HL-60/S4 treated with retinoic acid at 250 ng/mL for 4 days and 3 days (cell line): ENCODE measurements around the gene CTSE.

Experiments used
- in situ Hi-C: fragments of 300-500 bp; cut with MboI; formaldehyde crosslinking; loops from 2 replicates; pipeline ENCODE4 v1.7.0; 2022; ENCODE audit warnings: low sequenced_read_pairs

Gene CTSE

DNA sequence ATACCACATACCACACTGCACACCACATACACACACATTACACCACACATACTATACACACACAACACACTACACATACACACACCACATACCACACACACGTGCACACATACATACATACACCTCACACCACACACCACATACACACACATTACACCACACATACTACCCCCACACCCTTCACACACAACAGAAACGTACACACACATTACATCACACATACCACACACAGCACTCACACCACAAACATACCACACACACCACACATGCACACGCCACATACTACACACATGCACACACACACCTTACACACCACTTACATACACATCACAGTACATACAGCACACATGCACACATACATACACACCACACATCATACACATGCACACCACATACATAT, 49.0 kb downstream of the CTSE start:
- in situ Hi-C loops: no loop called here

DNA sequence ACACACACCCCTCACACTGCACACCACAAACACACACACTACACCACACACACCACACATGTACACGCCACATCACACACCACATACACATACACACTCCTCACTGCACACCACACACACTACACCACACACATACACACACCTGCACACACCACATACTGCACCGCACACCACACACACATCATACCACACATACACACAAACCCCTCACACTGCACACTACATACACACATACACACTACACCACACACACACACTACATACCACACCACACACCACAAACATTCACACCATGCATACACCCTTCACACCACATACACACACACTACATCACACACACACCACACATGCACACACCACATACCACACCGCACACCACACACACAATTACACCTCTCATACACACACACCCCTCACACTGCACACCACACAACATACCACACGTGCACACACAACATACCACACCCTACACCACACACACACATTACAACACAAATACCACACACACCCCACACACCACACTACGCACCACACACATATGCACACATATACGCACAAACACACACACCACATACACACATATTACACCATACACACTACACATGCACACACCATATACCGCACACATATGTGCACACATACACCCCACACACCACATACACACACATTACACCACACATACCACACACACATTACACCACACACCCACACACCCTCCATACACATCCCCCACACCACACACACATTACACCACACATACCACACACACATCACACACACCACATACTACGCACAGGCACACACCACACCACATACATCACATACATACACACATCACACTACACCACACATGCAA, 50.1 kb downstream of the CTSE start:
- in situ Hi-C loops: no loop called here

DNA sequence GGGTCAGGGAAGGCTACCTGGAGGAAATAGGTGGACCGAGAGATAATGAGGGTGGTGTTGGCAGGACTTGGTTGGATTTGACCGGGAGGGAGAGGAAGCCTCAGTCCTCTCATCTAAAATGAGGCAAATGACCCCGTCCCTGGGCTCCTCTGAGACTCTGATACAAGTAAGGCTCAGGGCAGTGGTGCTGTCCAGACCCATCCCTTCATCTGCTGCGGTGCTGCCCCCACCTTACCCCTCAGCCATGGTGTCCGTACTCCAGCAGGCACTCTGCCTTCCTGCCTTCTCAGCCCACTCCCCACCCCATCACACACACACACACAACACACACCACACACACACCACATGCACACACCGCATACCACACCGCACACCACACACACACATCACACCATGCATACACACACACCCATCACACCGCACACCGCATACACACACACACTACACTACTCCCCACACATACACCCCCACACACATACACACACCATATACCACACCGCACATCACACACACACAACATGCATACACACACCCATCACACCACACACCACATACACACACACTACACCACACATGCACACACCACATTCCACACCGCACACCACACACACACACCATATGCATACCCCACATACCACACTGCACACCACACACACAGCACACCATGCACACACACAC, 51.1 kb downstream of the CTSE start:
- in situ Hi-C loops: no loop called here

DNA sequence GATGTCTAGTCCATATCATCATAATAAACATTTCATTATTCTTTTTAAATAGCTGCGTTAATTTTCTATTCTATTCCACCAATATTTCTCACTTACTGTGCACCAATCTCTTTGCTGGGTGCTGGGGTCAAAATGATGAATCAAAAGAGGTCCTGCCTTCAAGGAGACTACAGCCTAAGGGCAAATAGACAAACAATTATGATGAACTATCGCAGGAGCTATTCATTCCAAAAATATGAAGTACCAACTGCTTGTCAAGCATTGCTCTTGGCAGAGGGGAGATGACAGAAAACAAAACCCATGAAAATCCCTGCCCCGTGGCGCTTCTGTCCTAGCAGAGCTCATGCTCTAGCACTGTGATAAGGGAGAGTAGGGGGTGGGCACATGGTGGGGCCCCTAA, 51.6 kb downstream of the CTSE start:
- in situ Hi-C loops: no loop called here

DNA sequence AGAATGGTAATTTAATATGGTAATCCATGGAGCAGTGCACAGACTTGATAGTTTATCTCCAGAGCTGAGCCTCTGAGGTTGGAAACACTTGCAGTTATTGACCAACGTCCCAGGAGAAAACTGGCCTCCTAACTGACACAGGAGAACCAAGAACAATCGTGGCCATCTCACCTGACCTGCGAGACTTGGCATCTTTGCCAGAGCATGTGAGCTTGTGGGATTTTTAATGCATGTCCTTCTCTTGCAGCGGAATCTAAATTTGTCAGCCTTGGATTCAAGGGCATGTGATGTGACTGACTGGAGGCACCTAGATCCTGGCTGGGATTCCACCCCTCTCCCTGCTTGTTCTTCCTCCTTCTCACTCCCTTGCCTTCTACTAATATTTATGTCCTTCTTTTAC, 52.6 kb downstream of the CTSE start:
- in situ Hi-C loops: no loop called here

DNA sequence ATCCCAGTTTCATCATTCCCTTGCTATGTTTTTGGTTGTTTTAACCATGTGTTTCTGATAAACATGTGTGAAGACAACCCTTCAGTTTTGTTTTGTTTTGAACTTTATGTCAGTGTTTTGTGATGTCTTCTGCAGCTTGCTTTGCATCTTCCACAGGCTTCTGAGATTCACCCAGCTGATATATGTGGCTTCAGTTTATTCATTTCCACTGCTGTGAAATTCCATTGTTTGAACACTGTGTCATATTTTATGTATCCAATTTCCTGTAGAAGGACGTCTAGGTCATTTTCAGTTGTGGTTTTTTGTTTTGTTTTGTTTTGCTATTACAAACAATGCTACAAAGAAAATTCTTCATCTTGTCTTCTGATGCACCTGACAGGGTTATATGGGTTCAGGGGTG, 53.2 kb downstream of the CTSE start:
- in situ Hi-C loops: no loop called here

DNA sequence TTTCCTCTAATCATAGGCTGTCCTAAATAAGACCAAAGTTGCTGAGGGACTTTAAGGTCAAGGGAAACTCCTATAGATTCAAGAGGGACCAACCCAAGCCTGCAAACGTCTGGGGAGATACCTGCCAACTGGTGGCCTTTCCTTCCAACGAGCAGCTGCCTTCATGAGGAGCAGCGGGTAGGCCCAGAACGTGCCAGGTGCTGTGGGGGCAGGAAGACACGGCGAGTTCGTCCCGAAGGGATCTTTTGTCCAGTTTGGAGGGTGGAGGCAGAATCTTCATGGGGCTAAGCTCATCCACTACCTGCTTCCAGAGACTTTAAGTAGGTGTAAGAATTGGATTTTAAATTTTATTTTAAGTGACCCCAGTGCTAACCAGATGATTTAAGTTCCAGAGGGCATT, 54.5 kb downstream of the CTSE start:
- in situ Hi-C loops: no loop called here

DNA sequence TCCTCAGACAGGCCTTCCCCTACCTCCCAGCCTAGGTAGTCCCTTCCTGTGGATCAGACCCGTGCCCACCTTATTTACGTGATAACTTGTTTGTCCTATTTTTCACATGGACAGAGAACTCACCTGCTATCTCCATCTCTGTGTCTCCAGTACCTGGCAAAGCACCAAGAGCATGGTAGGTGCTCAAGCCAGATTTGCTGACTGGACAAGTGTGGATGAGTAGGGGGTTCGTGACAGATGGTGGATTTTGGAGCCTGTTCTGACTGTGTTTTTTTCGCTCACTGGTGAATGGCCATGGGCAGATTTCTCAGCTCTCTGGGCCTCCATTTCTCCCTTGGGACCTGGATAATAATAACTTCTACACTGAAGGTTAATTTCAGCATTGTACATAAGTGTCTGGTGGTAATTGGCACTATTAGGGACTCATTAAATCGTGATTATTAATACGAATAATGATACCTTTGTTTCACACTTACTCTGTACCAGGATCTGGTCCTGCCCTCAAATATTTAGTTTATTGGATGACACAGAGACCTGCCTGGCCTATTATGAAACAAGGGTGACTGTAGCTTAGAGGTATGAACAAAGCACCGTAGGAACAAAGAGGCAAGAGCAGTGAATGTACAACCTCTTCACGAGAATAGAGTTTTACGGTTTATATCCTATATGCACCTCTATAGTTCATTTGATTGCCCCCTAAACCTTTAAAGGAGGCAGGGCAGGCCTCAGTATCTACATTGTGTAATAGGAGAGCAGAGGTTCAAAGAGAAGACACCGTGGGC, 56.0 kb downstream of the CTSE start:
- in situ Hi-C loops: no loop called here

DNA sequence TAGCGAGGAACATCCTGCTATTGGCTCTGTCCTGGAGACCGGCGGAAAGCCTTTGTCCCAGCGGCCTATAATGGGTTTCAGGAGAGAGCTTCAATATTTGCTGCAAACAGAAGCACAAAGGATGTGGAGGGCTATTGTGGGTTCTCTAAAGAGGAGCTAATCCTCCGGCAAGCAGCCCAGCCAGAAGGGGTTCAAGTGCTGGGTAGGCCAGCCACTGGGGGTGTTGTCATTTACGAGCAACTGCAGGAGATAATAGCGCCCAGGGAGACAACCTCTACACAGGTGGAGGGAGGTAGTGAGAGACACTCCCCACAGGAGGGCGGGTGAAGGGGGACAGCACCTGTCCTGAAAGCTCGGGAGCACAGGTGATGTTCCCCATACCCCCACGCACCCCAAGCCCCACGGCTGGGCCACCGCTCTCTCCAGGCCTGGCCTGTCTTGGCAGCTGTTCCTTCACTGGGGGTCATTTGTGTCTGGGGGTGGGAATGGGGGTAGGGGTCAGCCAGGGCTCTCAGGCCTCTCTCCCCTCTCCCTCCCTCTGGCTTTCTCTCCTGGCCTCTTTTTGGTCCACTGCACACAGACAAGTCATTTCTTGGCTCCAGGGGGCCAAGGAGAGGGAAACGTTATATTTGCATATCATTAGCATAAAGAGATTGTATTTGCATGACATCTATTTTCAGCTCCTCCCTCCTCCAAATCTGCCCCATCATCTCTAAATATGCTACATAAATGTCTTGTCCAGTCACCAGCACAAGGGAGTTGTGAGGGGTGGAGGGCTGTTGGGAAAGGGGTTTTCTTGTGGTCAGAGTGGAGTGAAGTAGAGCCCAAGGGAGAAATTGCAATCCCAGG, 58.4 kb downstream of the CTSE start:
- in situ Hi-C loops: no loop called here

DNA sequence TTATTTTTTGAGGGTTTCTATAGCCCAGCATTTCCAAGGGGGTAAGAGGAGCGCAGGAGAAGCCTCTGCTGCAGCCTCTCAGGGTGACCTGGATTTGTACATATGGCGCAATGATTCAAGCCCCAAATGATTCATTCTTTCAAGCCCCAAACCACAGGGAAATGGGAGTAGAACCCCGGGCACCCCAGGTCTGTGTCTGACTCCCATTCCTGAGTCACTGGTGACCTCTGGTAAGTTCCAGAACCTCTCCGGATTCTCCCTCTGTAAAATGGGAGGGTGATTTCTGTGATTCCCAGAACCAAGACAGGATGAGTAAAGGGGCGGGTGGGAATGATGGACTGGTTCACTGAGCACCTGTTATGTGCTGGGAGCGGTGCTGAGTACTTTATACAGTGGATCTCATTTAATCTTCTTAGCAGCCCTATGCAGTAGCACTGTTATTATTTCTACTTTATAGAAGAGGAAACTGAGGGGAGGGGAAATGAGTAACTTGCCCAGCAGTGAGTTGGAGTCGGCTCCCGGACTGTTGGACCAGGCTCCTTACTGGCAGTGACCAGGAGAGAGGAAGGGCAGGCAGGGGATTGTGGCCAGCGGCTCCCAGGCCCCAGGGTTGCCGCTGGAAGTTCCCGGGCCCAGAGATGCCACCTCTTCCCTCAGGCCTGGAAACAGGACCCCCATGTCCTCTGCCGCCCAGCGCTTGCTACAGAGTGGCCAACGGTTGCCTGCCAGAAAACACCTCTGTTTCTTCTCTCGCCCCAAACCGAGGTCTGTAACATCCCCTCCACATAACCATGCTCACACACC, 60.1 kb downstream of the CTSE start:
- in situ Hi-C loops: no loop called here

DNA sequence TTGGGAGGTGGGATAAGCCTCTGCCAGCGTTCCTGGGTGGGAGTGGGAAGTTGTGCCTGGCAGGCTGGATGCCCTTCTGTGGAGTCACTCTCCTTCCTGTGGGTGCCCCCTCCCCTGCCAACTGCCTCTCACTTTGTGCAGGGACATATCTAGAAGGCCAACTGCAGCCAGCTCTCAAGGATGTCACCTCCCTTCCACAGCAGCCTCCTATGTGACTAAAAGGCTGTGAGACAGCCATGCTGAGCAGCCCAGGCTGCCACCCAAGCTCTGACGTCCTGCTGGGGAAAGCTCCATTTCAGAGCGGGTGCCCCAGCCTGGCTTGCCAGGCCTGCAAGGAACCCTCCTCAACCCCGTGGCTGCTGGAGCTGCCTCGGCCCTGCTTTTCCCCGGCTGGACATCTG, 60.9 kb downstream of the CTSE start:
- in situ Hi-C loops: no loop called here

DNA sequence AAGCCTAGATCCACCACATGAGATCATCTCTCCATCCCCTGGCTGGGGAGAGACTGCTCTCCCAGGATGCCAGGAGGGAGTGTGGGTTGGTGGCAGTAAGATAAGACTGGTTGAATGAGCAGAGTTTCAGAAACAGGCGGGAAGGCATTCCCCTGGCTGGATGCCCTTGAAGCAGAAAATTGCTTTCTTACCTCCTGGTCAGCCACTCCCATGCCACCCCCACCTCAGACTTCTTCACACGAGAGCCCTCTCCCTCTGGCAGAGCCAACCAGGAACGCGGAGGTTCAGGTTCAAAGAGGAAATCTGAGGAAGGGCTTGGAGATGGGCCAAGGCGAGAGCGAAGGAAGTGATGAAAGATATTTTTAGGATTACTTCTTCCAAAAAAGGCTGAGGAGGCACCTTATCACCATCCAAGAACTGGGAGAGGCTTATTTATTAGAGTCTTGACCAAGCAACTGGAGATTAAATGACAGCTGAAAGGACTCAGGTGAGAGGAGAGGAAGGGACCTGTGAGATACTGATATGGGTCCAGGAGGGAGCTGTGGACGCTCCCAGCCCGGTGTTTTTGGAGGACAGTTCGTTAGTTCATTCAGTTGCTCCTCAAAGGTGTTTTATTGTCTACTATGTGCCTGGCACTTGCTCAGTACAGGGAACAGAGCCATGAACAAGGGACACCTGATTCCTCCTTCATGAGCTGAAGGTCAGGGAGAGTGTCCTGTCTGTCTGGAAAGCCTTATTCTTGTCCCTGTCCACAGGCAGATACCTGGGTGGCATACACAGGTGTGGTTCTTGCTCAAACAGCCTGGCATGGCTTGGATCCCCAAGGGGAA, 61.5 kb downstream of the CTSE start:
- in situ Hi-C loops: no loop called here

DNA sequence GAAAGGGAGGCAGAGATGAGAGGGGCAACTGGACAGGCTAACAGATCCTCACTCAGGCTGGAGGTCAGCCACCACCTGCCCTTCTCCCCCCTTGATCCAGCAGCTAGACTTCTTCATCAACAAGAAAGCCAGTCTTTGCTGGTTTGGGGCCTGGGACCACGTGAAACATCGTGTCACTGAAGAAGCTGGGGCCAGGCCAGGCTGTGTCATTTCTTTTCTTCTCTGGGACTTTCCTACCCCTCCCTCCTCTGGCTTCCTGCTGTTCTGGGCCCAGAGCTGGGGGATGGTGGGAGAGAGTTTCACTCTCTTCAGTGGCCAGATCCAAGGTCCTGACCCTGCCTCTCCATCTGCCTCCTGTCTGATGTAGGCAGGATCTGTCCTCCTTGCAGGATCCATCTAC, 62.3 kb downstream of the CTSE start:
- in situ Hi-C loops: no loop called here

DNA sequence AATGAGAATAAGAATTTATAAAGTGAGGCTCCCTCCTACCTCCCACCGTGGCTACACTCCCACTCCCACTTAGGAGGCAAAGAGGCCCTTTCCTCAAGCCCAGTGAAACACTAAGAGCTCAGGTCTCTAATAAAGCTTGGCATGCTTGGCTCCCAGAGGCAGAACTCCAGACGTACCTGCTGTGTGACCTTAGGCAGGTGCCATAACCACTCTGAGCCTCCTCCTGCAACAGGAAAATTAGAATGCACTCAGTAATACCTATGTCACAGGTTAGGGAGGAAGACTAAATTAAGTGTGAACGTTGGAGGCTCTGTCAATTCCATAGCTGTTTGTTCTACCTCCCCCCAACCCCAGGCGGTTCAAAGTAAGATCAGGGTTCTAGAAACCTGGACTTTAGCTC, 63.9 kb downstream of the CTSE start:
- in situ Hi-C loops: no loop called here
